NCI-H1105 (cell line): ENCODE data around the gene VPS4A.
"Not testable (repeated sequence)": the region's sequence is repeated elsewhere in the genome, so short reads cannot be mapped to it uniquely, and the experiment has no call there.

Source experiments
- DNase-seq: peaks from one replicate; lab custom pipeline; 2025; lab: John Stamatoyannopoulos, UW

Gene VPS4A

DNA sequence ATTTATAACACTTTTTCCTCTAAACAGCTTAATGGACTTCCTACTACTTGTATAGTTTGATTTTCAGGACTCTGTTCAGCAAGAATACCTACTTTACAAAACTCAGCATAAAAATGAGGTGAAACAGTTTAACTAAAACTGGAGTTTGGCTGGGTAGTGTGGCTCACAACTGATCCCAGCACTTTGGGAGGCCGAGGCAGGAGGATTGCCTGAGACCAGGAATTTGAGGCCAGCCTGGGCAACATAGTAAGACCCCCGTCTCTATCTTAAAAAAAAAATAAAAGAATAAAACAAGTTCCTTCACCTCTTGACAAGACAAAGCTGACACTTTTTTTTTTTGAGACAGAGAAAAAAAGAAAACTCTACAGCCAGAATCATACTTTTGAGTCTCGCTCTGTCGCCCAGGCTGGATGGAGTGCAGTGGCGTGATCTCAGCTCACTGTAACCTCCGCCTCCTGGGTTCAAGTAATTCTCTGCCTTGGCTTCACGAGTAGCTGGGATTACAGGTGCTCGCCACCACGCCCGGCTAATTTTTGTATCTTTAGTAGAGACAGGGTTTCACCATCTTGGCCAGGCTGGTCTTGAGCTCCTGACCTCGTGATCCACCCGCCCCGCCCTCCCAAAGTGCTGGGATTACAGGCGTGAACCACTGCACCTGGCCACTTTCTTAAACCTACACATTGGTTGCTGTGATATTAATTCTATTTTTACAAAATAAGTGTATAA is 16.6 kb downstream of the VPS4A start:
- DNase-seq, result no peak

DNA sequence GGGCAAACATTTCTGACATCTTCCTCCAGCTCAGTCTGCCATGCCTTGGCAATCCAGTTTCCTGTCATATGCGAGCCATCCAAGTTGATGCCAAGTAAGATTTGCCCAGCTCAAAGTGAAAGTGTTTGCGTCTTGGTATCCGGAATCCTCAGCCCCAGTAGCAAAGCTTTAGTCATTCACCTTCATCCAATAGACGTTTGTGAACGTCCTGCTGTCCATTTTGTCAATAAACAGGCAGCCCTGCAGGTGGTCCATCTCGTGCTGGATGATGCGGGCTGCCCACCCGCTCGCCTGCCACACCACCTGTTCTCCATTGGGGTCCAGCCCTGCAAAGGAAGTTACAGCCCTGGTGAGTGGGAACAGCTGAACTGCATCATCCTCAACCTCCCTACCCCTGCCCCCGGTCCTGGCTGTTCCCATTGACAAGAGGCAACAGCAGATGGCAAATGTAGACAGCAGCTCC is 17.7 kb downstream of the VPS4A start:
- DNase-seq, result no peak

DNA sequence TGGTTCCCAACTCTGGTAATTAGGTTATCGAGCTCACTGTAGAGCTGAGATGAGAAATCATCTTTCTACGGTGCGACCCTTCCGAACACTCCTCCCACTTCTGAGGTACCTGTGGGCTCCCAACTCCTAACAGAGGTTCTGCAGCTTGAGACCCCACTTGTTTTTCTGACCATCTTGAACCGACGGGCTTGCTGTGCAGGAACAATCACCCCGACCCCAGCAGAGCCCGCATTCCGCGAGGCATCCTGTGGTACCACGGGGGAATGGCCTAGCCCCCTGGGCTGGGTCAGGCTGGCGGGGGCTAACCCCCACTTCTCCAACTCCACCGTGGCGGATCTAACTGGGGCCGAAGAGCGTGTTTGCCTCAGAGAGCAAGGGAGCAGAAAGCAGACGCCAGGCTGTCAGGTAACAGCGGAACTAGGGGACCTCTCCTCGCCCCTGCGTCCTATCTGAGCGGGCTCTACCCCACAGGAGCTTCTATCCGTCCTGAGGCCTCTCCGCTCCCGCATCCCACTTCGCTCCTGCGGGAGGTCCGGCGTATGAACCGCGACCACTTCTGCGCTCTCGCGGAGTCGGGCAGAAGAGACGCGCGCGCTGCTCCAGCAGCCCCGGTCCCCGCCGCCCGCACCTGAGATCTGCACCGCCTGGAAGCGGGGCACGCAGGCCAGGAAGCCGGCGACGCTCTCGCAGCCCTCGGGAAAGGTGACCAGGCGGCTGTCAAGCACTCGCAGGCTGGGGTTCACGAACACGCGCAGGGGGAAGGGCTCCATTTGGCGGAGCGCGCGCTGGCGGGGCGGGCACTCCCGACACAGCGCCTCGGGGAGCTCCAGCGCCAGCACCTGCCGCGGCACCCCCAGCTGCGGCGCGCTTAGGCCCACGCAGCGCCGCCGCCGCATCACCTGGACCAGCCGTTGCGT is 18.5 kb downstream of the VPS4A start:
- no peak for DNase-seq

DNA sequence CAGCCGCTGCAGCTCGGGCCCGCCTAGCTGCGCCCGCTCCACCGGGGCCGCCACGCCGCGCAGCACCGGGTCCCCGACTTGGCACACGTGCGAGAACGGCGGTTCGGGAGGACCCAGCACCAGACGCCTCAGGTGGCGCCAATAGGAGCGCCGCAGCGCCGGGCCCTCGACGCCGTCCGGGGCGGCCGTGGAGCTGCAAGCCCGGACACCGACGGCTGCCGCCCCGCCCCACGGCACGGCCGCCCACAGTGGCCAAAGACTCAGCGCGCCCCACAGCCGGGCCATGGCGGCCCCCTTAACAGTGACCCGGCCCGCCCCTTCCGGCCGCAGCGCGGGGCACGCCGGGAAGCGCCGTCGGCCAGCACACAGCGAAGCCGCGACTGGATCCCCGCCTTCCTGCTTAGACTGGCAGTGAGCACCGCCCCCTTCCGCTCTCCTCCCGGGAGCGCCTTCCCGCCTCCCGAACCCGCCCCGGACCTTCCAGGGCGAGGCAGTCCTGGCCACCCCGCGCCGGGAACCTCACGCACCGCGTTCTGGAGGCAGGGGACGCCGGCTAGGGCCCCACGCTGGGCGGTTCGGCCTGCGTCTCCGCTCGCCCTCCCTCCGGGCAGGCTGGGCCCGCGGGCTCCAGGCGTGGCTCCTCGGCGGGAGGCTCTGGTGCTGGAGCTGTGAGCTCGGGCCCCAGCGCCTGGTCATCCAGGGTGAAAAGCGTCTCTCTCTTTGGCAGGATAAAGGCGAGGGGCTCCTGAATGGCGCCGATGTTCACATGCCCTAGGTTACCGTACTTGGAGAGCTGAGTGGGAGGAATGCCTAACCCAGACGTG is 19.3 kb downstream of the VPS4A start, which contains the start of gene PDF:
Gene PDF, minus strand, starts transcription at position 303 of the 824 bp plus-strand sequence. Its CDS starts 18 bp downstream, at position 285.
- DNase-seq, result peak; percentile 75

DNA sequence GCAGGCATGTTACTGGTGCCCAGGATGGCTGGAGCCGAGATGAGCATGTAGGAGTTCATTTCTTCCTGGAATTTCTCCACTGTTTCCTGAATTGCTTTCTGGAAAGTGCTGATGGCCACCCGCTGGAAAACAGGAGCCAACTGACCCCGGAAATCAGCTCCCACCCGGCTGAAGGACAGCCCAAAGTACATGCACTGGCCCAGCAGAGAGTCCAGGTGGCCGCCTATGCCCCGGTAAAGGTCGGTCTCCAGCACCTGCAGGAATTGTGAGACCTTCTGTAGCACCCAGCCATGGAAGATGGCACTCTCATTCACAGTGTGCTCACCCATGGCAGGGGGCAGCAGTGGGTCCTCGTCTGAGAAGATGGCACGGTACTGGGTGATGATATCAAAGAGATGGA is 23.5 kb downstream of the VPS4A start:
- no peak for DNase-seq

DNA sequence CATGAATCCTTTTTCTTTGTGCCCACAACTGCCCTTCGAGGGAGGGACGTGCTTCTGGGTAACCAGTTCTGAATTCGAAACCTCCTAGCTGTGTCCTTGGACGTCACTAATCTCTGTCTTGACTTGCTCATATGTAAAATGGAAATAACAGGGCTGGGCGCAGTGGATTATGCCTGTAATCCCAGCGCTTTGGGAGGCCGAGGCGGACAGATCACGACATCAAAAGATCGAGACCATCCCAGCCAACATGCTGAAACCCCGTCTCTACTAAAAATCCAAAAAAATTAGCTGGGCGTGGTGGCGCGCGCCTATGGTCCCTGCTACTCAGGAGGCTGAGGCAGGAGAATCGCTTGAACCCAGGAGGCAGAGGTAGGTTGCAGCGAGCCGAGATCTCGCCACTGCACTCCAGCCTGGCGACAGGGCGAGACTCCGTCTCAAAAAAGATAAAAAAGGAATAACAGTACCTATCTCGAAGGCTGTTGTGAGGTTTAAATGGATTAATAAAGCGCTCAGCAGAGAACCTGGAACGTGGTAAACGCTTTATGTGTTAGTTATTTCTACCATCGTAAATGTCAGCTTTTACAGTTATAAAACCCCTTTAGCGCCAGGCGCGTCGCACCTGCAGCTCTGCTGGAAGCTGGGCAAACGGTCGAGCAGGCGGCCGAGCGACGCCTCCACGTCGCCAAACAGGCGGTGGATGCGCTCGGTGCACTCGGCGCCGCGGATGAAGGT is 27.6 kb downstream of the VPS4A start:
- DNase-seq, result no peak

DNA sequence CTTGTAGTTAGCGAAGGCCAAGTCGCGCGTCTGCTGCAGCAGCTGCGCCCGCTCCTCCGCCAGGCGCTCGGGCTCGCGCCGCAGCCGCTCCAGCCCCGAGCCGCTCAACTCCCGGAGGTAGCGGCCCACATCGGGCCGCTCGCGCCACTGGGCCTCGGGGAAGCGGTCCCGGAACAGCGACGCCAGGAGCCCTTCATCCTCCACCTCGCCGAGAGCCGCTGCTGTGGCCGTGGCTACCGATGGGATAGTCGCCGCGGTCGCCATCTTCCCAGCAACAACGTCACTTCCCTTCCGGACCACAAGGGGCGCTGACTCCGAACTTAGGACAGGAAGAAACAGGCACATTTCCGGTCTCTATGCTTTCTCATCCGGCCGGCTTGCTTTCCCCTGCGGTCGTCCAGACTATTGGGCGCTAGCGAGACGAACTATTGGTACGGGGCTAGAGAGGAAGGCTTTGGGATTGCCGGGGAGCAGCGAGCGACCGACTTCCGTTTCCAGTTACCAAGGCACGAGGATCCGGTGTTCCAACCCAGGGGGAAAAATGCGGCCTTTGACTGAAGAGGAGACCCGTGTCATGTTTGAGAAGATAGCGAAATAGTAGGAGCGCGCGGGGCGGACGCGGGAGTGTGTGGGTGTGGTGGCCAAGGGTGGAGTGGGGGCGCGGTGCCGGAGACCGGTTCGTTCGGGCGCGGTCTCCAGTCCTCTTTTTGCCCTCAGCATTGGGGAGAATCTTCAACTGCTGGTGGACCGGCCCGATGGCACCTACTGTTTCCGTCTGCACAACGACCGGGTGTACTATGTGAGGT is 28.3 kb downstream of the VPS4A start, which contains the start of the genes COG8 and NIP7:
Gene COG8, minus strand, starts transcription at position 276 of the 806 bp plus-strand sequence. Its CDS starts 12 bp downstream, at position 264.
Gene NIP7, plus strand, starts transcription at position 484 of the 806 bp plus-strand sequence. Its CDS starts 58 bp downstream, at position 542.
- DNase-seq, result peak; percentile 86

DNA sequence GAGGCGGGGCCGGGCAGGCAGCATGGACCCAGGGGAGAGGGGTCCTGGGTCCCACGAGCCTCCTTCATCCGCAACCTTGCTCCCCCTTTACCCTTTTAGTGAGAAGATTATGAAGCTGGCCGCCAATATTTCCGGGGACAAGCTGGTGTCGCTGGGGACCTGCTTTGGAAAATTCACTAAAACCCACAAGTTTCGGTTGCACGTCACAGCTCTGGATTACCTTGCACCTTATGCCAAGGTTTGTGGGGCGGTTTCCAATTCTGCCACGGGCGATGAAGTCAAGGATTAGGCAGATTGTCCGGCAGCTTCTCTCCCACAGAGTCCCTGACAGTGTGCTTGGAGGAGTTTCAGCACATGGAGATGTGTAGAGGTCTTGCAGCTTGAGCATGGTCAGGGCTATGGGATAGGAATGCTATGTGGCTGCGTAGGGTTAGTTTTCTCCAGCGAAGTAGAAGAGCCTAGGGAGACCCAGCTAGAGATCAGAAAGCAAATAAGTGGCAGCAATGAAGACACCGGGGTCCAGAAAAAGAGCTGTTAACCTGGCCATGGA is 29.0 kb downstream of the VPS4A start:
- DNase-seq, result no peak

DNA sequence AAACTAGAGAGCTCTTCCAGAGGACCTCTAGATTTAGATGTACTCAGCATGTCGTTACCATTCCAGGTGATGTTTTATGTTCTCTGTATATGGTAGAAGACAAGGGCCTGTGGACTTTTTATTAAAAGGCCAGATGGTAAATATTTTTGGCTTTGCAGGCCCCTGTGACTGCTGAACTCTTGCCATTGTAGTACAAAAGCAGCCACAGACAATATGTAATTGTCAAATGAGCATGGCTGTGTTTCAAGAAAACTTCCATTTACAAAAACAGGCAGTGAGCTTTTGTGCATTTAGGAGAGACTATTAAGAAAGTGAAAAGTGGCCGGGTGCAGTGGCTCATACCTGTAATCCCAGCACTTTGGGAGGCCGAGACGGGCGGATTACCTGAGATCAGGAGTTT is 33.0 kb downstream of the VPS4A start:
- no peak for DNase-seq

DNA sequence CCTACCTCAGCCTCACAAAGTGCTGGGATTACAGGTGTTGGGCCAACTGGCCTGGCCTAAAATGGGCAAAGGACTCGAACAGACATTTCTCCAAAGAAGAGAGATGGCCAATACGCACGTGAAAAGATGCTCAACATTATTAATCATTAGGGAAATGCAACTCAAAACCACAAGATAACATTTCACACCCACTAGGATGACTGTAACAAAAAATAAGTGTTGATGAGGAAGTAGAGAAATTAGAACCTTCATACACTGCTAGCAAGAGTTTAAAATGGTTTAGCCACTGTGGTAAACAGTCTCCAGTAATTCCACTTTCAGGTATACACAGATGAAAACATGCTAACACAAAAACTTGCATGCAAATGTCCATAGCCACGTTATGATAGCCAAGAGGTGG is 34.8 kb downstream of the VPS4A start:
- DNase-seq, result no peak

DNA sequence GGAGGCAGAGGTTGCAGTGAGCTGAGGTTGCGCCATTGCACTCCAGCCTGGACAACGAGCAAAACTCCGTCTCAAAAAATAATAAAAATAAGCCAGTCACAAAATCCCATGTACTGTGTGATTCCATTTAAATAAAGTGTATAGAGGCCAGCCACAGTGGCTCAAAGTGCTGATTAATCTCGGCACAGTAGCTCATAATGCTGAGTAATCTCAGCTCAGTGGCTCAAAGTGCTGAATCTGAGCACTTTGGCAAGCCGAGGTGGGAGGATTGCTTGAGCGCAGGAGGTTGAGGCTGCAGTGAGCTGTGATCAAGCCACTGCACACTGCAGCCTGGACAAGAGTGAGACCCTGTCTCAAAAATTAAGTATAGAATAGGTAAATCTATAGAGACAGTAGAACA is 35.5 kb downstream of the VPS4A start:
- no peak for DNase-seq

DNA sequence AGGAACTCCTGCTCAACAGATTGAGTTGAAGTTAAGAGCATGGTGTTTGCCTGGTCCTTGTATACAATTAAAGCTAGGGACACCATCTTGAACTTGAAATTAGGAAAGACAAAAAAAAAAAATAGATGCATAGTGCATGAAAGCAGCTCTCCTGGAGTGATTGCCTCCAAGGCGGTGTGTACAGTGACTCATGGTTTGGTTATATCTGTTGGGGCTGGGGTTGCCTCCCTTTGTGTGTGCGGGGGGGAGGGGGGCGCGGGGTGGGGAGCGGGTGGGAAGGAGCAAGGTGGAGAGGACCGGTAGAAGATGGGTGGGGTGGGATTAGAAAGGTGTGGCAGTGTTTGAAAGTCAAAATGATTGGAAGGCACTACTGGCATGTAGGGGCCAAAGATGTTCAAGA is 37.1 kb downstream of the VPS4A start:
- no peak for DNase-seq

DNA sequence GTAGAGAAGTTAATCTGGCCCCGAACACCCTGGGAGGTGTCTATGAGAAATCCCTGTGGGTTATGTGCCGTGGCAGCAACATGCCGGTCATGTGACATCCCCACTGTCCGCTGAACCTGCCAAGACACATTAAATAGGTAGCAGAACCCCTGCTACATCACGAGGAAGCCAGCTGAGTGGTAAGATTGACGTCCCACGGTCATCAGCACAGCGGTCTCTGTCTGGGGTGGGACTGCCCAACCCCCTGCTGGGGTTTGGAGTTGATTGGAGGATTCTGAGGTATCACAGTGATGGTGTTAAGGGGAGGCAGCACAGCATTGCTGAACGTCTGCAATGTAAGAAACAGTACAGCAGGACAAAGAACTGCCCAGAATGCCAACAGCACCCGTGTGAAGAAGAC is 38.4 kb downstream of the VPS4A start:
- DNase-seq, result no peak

DNA sequence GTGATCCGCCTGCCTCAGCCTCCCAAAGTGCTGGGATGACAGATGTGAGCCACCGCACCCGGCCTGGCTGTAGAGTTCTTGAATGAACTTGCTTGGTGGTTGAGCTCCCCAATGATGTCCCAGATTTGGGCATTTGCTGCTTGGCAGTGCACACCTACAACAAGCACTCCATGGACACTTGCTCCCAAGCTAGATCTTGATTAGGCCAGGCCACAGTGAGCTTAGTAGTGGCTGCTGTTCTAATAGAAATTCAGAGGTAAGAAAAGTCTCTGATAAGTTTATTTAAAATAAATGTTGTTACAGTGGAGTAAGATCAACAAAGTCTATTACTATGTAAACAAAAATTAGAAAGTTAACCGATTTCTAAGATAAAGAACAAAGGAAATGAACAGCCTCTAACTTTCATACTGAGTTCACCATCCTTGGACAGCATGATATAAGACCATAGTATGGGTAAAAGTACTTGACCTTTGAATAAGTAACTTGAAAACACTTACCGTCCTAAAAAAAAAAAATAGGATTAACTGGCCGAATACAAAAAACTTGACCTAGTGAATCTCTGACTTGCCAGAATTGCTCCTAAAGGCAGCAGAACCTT is 39.5 kb downstream of the VPS4A start:
- no peak for DNase-seq

DNA sequence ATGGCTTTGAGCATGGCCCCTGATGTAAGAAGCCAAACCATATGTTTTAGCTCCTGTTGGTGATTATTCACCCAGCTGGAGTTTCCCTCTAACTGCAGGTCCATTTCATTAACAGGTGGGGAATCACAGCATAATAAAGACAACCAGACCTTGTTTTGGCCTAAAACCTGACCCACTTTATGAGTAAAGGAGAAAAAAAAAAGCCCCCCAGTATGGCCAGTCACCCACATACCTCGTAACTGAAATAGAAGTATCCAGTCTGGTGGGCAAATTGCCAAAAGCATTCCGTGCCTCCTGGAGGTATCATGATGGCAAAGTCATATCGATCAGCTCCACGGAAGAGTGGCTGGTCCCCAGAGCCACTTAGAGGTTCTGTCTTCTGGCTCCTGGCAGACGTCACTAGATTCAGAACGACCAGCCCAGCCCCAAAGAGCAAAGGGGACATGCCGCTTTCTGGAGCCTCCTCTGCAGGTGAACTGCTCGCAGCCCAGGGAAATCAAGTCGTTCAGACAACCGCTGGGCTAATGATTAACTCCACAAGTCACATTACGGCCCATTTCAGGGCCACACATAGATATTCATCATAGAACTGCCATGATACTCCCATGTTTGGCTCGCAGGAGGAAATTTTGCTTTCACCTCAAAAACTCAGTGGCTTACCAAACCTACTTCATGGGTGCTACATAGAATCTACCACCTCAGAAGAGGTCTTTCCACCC is 40.3 kb downstream of the VPS4A start, which contains the start of gene TMED6:
Gene TMED6, minus strand, starts transcription at position 478 of the 719 bp plus-strand sequence. Its CDS starts 33 bp downstream, at position 445.
- no peak for DNase-seq

DNA sequence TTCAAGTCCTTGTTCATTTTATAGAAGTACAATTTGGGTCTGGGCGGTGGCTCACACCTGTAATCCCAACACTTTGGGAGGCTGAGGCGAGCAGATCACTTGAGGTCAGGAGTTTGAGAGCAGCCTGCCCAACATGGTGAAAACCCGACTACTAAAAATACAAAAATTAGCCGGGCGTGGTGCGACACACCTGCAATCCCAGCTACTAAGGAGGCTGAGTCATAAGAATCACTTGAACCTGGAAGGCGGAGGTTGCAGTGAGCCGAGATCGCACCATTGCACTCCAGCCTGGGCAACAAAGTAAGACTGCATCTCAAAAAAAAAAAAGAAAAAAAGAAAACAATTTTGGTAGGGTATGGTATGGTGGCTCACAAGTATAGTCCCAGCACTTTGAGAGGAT is 48.9 kb downstream of the VPS4A start:
- not testable (repeated sequence) for DNase-seq

DNA sequence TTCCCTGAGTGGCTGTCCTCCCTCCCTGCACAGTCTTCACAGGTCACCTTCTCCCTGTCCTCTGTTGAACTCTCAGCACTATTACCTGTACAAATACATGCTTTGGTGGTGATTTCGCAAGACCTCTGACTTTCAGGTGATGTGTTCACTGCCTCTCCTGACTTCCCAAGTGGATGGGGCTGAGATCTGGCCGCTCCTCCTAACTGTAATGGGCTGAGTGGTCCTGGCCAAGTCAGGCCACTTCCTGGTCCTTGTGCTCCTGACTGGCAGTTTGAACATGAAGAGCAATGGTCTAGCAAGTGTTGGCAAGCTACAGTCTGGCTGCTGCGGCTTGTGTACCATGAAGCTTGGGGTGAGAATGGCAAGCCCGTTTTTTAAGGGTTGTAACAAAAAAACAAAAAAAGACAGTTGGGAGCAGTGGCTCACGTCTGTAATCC is 52.1 kb downstream of the VPS4A start:
- DNase-seq, result no peak

DNA sequence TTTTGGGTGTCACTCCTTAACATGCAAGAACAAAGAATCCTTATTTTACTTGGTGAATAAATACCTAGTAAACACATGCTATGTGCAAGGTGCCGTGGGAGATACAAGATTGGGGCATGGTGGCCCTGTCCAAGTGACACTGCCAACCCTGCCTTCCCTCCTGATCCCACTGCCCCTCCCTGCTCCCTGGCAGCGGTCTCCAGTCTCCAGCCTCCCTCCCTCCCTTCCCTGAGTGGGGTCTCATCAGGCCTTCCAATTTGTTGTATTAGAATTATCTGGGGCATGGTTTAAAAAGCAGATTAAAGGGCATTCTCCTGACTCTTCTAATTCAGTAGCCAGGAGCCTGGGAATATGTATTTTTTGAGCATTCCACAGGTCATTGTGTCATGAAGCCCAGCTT is 52.9 kb downstream of the VPS4A start:
- DNase-seq, result no peak

DNA sequence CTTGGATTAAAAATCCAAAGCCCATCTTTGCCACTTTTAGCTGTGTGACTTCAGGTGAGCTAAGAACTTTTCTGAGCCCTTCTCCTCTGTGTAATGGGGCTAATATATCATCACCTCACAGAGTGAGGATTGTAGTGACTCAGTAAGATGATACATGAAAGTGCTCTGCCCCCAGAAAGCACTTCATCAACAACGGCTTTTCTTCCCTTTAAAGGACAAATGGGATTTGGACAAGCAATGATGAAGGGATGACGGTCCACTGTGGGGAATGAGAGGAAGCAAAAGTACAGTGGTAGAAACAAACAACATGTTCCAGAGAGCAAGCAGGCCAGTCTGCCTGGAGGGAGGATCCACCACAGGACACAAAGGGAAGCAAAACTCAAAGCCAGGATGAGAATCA is 54.8 kb downstream of the VPS4A start:
- DNase-seq, result no peak
